ENCODE results near the gene PRDX5.

Gene PRDX5

DNA sequence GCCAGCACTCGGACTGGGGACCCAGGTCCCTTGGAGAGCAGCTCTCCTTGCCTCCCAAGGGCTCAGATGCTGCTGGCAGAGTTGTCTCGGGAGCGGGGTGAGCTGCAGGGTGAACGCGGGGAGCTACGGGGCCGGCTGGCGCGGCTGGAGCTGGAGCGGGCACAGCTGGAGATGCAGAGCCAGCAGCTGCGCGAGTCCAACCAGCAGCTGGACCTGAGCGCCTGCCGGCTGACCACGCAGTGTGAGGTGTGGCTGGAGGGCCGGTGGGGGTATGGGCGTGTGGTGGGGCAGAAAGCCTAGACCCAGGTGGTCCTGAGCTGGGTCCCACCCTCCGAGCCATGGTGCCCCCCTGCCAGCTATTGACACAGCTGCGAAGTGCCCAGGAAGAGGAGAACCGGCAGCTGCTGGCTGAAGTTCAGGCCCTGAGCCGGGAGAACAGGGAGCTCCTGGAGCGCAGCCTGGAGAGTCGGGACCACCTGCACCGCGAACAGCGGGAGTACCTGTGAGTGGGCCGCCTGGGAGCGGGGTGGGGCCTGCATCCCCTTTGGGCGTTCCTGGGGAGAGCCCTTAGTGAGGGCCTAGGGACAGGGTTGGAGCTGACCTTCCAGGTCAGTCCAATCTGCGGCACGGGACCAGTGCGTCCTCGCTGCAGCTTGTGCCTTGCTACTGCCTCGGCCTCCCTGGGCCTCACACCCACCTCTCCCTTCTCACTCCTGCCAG lies 35.2 kb downstream of the PRDX5 start:
- TF ChIP-seq, protein P1, sequence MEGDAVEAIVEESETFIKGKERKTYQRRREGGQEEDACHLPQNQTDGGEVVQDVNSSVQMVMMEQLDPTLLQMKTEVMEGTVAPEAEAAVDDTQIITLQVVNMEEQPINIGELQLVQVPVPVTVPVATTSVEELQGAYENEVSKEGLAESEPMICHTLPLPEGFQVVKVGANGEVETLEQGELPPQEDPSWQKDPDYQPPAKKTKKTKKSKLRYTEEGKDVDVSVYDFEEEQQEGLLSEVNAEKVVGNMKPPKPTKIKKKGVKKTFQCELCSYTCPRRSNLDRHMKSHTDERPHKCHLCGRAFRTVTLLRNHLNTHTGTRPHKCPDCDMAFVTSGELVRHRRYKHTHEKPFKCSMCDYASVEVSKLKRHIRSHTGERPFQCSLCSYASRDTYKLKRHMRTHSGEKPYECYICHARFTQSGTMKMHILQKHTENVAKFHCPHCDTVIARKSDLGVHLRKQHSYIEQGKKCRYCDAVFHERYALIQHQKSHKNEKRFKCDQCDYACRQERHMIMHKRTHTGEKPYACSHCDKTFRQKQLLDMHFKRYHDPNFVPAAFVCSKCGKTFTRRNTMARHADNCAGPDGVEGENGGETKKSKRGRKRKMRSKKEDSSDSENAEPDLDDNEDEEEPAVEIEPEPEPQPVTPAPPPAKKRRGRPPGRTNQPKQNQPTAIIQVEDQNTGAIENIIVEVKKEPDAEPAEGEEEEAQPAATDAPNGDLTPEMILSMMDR (IDR thresholded peaks at IDR 0.05; ENCODE audit: low read length, missing control alignments): no peak
- no peak for DNase-seq (ENCODE audit: low read depth)
- H3K4me3 ChIP-seq (replicated peaks; ENCODE audit: low read depth, low read length): no peak overlapping the region

DNA sequence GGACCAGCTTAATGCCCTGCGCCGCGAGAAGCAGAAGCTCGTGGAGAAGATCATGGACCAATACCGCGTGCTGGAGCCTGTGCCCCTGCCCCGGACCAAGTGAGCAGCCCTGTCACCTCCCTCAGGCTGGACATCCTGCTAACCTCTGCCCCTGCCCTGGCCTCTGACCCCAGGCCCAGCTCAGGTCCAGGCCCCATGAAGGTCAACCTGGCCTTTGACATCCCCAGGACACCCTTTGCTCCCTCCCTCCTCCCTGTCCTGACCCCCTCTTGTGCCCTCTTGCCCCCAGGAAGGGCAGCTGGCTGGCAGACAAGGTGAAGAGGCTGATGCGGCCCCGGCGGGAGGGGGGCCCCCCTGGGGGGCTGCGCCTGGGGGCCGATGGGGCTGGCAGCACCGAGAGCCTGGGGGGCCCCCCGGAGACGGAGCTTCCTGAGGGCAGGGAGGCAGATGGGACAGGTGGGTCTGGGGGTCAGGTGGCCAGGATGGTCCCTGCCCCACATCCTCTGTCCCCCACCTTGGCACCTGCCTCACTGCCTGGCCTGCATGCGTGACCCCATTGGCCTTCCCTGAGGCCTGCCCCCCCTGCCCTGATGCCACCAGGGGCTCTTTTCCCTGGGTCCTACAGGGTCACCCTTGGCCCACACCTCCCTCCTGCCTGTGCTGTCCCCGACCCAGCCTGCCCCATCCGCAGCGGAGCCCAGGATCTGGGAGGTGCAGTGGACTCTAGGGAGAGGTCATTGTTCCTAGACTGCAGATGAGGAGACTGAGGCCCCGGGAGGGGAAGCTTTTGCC lies 36.0 kb downstream of the PRDX5 start:
- no peak overlapping the region for H3K4me3 ChIP-seq (replicated peaks; ENCODE audit: low read depth, low read length)
- no peak for DNase-seq (ENCODE audit: low read depth)
- TF ChIP-seq, protein P1 (IDR thresholded peaks at IDR 0.05; ENCODE audit: low read length, missing control alignments): no peak

DNA sequence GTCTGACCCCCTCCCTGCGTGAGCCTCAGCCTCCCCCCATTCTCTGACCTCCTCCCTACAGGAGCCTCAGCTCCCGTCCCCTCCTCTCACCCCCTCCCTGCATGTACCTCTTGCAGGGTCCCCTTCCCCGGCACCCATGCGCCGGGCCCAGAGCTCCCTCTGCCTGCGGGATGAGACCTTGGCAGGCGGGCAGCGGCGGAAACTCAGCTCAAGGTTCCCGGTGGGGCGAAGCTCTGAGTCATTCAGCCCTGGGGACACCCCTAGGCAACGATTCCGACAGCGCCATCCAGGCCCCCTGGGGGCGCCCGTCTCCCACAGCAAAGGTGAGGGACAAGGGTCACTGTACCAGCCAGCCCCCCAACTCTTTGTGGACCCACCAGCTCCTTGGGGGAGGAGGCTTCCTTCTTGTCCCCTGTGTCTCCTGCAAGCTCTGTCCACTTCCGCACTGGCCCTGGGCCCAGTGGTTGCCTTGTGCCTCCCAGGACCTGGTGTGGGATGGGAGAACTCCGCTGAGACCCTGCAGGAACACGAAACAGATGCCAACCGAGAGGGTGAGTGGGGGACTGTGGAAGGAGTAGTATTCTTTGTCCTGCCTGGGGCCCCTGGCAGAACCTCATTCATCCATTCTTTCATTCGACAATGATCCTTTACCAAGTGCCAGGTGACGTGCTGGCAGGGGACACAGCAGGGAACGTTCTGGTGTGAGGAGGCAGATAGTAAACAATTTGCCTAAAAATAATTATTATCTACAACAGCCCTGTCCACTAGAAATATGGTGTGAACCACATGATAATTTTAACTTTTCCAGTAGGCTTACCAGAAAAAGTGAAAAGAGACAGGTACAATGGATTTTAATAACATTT lies 37.4 kb downstream of the PRDX5 start:
- DNase-seq (ENCODE audit: low read depth): peak; percentile 80
- TF ChIP-seq, protein P1 (IDR thresholded peaks at IDR 0.05; ENCODE audit: low read length, missing control alignments): peak; percentile 72
- peak overlapping the region; percentile 32 for H3K4me3 ChIP-seq (replicated peaks; ENCODE audit: low read depth, low read length)

DNA sequence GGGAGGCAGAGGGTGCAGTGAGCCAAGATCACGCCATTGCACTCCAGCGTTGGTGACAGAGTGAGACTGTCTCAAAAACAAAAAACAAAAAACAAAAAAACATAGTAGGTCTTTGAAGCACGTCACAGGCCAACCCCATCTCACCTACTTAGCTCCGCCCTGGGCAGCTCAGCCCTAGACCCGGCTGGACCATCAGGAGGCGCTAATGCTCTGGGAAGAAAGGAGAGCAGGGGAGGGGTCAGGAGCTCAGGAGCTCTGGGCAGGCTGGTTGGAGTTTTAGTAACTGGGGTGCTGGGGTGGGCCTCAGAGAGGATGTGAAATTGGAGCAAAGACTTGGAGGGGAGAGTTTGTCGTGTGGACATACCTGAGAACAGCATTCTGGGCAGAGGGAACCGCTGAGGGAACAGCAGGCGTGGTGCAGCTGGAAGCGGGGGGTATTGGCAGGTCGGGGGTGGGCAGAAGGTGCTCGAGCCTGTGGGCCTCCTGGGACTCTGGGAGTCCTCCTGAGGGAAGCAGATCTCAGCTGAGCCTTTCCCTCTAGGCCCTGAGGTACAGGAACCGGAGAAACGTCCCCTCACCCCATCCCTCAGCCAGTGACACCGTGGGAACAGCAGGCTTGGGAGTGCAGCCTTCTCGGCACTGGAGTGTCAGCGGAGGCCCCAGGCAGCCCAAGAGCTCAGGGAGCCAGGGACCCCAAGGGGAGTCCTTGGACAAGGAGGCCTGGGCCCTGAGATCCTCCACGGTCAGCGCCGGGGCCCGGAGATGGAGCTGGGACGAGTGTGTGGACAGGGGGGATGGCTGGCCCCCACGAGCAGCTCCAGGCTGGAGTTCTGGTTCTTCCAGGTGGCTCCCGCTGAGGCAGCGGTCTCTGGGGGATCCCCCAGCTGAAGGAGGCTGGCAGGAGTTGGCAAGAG lies 38.8 kb downstream of the PRDX5 start:
- TF ChIP-seq, protein P1 (IDR thresholded peaks at IDR 0.05; ENCODE audit: low read length, missing control alignments): peak; percentile 49
- DNase-seq (ENCODE audit: low read depth): peak; percentile 48

DNA sequence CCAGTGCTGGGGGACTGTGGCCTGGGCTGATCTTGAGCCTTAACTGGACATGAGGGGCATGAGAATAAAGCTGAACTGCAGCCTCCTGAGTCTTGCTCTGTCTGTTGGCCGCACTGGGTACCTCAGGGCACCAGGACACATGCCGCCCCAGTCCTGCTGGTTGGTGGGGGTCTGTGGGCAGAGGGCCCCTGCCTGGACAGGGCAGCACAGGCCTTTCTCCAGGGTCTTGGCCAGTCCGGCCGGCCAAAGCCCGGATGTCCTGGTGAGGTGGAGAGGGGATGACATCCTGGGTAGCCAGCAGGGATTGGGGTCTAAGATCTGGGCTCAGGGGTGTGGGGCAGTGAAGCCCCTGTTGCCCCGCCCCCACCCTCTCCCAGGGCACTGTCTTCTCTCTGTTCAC lies 39.5 kb downstream of the PRDX5 start:
- DNase-seq (ENCODE audit: low read depth): no peak
- TF ChIP-seq, protein P1 (IDR thresholded peaks at IDR 0.05; ENCODE audit: low read length, missing control alignments): no peak
- no peak overlapping the region for H3K4me3 ChIP-seq (replicated peaks; ENCODE audit: low read depth, low read length)

More for the DNA sequence above, 38.8 kb downstream of the PRDX5 start:
- no peak overlapping the region for H3K4me3 ChIP-seq (replicated peaks; ENCODE audit: low read depth, low read length)

All from fibroblast of pulmonary artery (primary cell).